HepG2 (cell line): ENCODE data around the gene APBB1. TPM values are rescaled to one million over a fixed set of nuclear protein-coding genes. Genes with fewer than 3 reads are reported as not detected.

Source experiments
- BORCS8-MEF2B ChIP-seq: sonication (generic); formaldehyde crosslinking; IDR thresholded peaks from 2 replicates; pipeline ENCODE4 v1.8.0; 2022; ENCODE audit warnings: mild to moderate bottlenecking, missing genetic modification reagents
- DMAP1 ChIP-seq: IDR thresholded peaks from 2 replicates; pipeline ENCODE4 v1.6.1; 2016
- DNMT3B ChIP-seq: conservative IDR thresholded peaks from 2 replicates; pipeline ENCODE4 v1.6.1; 2016; ENCODE audit warnings: missing biosample characterization, control low read depth
- GPBP1L1 ChIP-seq: sonication (generic); formaldehyde crosslinking; IDR thresholded peaks from 2 replicates; pipeline ENCODE4 v1.5.0; 2020; ENCODE audit warnings: mild to moderate bottlenecking, missing genetic modification reagents
- HNRNPUL1 ChIP-seq: fragments of 200-400 bp; formaldehyde crosslinking; IDR thresholded peaks from 2 replicates; pipeline ENCODE4 v1.6.1; 2017; ENCODE audit warnings: low read depth, mild to moderate bottlenecking, low read length, moderate library complexity
- NFIC ChIP-seq: IDR thresholded peaks from 2 replicates; pipeline ENCODE4 v1.6.1; 2012; ENCODE audit warnings: mild to moderate bottlenecking, low read length, inconsistent platforms
- SMYD3 ChIP-seq: sonication (generic); formaldehyde crosslinking; IDR thresholded peaks from 2 replicates; pipeline ENCODE4 v1.8.1; 2023; ENCODE audit warnings: mild to moderate bottlenecking, missing genetic modification reagents
- SP1 ChIP-seq, 2 experiments: fragments of 450-650 bp in 1 of 2; sonication (generic) in 1 of 2; formaldehyde crosslinking in 1 of 2; IDR thresholded peaks; 2 replicates each; pipeline versions ENCODE4 v1.4.0 to v1.6.1; 2016 to 2020; ENCODE audit warnings: missing genetic modification reagents in 1 of 2
- TCF7L2 ChIP-seq: IDR thresholded peaks from 2 replicates; pipeline ENCODE4 v1.6.1; 2011; ENCODE audit warnings: mild to moderate bottlenecking, low read depth, low read length, moderate library complexity
- ZNF232 ChIP-seq: sonication (generic); formaldehyde crosslinking; IDR thresholded peaks from 2 replicates; pipeline ENCODE4 v1.4.0; 2020; ENCODE audit warnings: missing genetic modification reagents, borderline replicate concordance
- ZNF607 ChIP-seq: sonication (generic); formaldehyde crosslinking; IDR thresholded peaks from 2 replicates; pipeline ENCODE4 v1.5.1; 2020; ENCODE audit warnings: missing genetic modification reagents, mild to moderate bottlenecking, borderline replicate concordance
- ZNF83 ChIP-seq: sonication (generic); formaldehyde crosslinking; IDR thresholded peaks from 2 replicates; pipeline ENCODE4 v1.4.0; 2020; ENCODE audit warnings: missing genetic modification reagents, mild to moderate bottlenecking, borderline replicate concordance
- polyA plus RNA-seq, 8 experiments: library from polyadenylated mRNA; depleted of rRNA in 3 of 8; stranded (reverse) in 7 of 8; unstranded in 1 of 8; fragments of >200 nt; fragmentation: Illumina TruSeq in 4 of 8; extraction: Trizol in 4 of 8; gene quantifications; 2 replicates each; pipeline versions ENCODE4 v1.2.1 to v1.2.3, GENCODE V29; 2011 to 2016; ENCODE audit warnings: low read depth in 4 of 8, missing spikeins in 1 of 8, mixed read lengths in 1 of 8; ENCODE audit not compliant: insufficient read depth in 1 of 8
- total RNA-seq, 5 experiments: library from RNA; depleted of rRNA; stranded (reverse); fragments of >200 nt; fragmentation: Illumina TruSeq; extraction: Trizol; gene quantifications; 2 replicates each; pipeline ENCODE4 v1.2.3, GENCODE V29; 2016; ENCODE audit warnings: low read depth in 1 of 5
- TF ChIP-seq, protein P1 (sequence below): sonication (generic); formaldehyde crosslinking; IDR thresholded peaks from 2 replicates; pipeline ENCODE4 v1.5.0; 2020; ENCODE audit warnings: mild to moderate bottlenecking, missing genetic modification reagents, borderline replicate concordance
- TF ChIP-seq, protein P2 (sequence below): sonication (generic); IDR thresholded peaks from 2 replicates; pipeline ENCODE4 v1.6.1; 2016; ENCODE audit warnings: low read depth, borderline replicate concordance
- TF ChIP-seq, protein P3 (sequence below): sonication (generic); formaldehyde crosslinking; IDR thresholded peaks from 2 replicates; pipeline ENCODE4 v1.4.0; 2020; ENCODE audit warnings: missing genetic modification reagents; ENCODE audit errors: not compliant biosample characterization
- TF ChIP-seq, protein P4 (sequence below): sonication (generic); formaldehyde crosslinking; conservative IDR thresholded peaks from 2 replicates; pipeline ENCODE4 v1.8.0; 2022; ENCODE audit warnings: low read depth, missing genetic modification reagents

Gene APBB1
- total and polyA plus RNA-seq, 2 of the 13 experiments (the other 11 are each of a cell fraction or from before 2014, with no cell fraction given), result 1.7 to 3.5 TPM

DNA sequence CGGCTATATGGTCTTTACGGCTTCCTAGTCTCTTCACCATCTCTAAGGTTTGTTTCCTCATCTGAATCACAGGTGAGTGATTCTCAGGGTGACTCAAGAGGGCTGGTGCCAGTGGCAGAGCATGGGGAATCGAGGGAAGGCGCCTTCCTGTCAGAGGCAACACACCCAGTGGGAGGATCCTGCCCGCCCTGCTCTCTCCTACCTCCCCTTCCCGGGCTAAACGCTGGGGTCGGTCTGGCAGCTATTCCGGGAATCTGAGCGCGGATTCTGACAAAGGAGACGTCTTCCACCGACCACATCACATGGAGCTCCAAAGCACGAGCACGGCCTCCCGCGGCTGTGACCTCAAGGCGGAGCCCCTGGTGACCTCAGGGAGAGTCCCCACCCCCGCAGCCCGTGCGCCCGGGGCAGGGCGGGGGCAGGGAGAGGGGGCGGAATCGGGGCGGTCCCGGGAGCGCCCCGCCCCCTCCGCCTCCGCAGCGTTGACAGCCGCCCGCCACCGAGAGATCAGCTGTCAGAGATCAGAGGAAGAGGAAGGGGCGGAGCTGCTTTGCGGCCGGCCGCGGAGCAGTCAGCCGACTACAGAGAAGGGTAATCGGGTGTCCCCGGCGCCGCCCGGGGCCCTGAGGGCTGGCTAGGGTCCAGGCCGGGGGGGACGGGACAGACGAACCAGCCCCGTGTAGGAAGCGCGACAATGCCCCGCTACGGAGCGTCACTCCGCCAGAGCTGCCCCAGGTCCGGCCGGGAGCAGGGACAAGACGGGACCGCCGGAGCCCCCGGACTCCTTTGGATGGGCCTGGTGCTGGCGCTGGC is 28.8 kb downstream of the APBB1 start, which contains the start of gene SMPD1 (continued):
- TF ChIP-seq, protein P1, sequence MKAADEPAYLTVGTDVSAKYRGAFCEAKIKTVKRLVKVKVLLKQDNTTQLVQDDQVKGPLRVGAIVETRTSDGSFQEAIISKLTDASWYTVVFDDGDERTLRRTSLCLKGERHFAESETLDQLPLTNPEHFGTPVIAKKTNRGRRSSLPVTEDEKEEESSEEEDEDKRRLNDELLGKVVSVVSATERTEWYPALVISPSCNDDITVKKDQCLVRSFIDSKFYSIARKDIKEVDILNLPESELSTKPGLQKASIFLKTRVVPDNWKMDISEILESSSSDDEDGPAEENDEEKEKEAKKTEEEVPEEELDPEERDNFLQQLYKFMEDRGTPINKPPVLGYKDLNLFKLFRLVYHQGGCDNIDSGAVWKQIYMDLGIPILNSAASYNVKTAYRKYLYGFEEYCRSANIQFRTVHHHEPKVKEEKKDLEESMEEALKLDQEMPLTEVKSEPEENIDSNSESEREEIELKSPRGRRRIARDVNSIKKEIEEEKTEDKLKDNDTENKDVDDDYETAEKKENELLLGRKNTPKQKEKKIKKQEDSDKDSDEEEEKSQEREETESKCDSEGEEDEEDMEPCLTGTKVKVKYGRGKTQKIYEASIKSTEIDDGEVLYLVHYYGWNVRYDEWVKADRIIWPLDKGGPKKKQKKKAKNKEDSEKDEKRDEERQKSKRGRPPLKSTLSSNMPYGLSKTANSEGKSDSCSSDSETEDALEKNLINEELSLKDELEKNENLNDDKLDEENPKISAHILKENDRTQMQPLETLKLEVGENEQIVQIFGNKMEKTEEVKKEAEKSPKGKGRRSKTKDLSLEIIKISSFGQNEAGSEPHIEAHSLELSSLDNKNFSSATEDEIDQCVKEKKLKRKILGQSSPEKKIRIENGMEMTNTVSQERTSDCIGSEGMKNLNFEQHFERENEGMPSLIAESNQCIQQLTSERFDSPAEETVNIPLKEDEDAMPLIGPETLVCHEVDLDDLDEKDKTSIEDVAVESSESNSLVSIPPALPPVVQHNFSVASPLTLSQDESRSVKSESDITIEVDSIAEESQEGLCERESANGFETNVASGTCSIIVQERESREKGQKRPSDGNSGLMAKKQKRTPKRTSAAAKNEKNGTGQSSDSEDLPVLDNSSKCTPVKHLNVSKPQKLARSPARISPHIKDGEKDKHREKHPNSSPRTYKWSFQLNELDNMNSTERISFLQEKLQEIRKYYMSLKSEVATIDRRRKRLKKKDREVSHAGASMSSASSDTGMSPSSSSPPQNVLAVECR (CRISPR knock-in tag), result peak; percentile 91
- TF ChIP-seq ZNF232 (no peak), ZNF607 (CRISPR knock-in tag) (no peak), SMYD3 (CRISPR knock-in tag) (no peak), NFIC (no peak), DMAP1 (peak; percentile 51; the same call in 1 of the 2 replicates), TCF7L2 (no peak), DNMT3B (CRISPR knock-in tag) (no peak), GPBP1L1 (CRISPR knock-in tag) (no peak), BORCS8-MEF2B (CRISPR knock-in tag) (0 out of 2 replicates have a peak, but pooled peaks have one; percentile 16), SP1 (IDR thresholded peaks at IDR 0.05) (no peak), SP1 (CRISPR knock-in tag; IDR thresholded peaks at IDR 0.05) (peak; percentile 76), ZNF83 (no peak), HNRNPUL1 (no peak)
- TF ChIP-seq, protein P2, sequence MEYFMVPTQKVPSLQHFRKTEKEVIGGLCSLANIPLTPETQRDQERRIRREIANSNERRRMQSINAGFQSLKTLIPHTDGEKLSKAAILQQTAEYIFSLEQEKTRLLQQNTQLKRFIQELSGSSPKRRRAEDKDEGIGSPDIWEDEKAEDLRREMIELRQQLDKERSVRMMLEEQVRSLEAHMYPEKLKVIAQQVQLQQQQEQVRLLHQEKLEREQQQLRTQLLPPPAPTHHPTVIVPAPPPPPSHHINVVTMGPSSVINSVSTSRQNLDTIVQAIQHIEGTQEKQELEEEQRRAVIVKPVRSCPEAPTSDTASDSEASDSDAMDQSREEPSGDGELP, result peak; percentile 96
- TF ChIP-seq, protein P3, sequence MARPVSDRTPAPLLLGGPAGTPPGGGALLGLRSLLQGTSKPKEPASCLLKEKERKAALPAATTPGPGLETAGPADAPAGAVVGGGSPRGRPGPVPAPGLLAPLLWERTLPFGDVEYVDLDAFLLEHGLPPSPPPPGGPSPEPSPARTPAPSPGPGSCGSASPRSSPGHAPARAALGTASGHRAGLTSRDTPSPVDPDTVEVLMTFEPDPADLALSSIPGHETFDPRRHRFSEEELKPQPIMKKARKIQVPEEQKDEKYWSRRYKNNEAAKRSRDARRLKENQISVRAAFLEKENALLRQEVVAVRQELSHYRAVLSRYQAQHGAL, result no peak
- TF ChIP-seq, protein P4, sequence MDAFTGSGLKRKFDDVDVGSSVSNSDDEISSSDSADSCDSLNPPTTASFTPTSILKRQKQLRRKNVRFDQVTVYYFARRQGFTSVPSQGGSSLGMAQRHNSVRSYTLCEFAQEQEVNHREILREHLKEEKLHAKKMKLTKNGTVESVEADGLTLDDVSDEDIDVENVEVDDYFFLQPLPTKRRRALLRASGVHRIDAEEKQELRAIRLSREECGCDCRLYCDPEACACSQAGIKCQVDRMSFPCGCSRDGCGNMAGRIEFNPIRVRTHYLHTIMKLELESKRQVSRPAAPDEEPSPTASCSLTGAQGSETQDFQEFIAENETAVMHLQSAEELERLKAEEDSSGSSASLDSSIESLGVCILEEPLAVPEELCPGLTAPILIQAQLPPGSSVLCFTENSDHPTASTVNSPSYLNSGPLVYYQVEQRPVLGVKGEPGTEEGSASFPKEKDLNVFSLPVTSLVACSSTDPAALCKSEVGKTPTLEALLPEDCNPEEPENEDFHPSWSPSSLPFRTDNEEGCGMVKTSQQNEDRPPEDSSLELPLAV (CRISPR knock-in tag), result no peak
